ENCODE measurements around the gene GPR157.

DNA sequence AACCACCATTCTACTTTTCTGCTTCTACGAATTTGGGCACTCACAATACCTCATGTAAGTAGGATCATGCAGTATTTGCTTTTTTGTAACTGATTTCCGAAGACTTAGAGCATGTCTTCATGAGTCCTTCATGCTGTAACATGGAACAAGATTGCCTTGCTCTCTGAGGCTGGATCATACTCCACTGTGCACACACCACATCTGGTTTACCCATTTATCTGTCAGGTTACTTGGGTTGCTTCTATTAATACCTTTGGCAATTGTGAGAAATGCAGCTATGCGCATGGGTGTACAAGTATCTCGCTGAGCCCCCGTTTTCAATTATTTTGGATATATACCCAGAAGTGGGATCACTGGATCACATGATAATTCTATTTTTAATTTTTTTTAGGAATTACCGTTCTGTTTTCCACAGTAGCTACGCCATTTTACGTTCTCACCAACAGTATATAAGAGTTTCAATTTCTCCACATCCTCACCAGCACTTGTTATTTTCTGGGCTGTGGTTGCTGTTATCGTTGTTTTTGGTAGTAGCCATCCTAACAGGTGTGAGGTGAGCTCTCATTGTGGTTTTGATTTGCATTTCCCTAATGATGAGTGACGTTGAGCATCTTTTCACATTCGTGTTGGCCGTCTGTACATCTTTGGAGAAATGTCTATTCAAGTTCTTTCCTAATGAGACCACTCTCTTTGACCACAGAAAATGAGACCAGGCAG, 48.8 kb downstream of the GPR157 start:
- TF ChIP-seq, protein P1, sequence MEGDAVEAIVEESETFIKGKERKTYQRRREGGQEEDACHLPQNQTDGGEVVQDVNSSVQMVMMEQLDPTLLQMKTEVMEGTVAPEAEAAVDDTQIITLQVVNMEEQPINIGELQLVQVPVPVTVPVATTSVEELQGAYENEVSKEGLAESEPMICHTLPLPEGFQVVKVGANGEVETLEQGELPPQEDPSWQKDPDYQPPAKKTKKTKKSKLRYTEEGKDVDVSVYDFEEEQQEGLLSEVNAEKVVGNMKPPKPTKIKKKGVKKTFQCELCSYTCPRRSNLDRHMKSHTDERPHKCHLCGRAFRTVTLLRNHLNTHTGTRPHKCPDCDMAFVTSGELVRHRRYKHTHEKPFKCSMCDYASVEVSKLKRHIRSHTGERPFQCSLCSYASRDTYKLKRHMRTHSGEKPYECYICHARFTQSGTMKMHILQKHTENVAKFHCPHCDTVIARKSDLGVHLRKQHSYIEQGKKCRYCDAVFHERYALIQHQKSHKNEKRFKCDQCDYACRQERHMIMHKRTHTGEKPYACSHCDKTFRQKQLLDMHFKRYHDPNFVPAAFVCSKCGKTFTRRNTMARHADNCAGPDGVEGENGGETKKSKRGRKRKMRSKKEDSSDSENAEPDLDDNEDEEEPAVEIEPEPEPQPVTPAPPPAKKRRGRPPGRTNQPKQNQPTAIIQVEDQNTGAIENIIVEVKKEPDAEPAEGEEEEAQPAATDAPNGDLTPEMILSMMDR (IDR thresholded peaks at IDR 0.05; ENCODE audit: low read depth, low read length), result no peak
- TF ChIP-seq POLR2A (IDR thresholded peaks at IDR 0.05; ENCODE audit: extremely low read depth, insufficient read length) (no peak), MYC (IDR thresholded peaks at IDR 0.05; ENCODE audit: low read depth, low read length) (no peak)
